ENCODE measurements around the gene SUCLG1.

GRCh38 chr2:84457686-84458085, 1.4 kb downstream of the SUCLG1 start:
- TF ChIP-seq CTCF (IDR thresholded peaks at IDR 0.05; ENCODE audit: low read depth, low read length) (no peak), EZH2phosphoT487 (IDR thresholded peaks at IDR 0.05; ENCODE audit: low read depth) (no peak)
